ENCODE results near the gene GABARAPL2. TPM values are rescaled to one million over a fixed set of nuclear protein-coding genes. Genes with fewer than 3 reads are reported as not detected.

GABARAPL2 gene
- polyA plus RNA-seq, 1 donor (not counting 4 experiments of a cell fraction or from before 2014, with no cell fraction given) = 95.8 TPM

DNA sequence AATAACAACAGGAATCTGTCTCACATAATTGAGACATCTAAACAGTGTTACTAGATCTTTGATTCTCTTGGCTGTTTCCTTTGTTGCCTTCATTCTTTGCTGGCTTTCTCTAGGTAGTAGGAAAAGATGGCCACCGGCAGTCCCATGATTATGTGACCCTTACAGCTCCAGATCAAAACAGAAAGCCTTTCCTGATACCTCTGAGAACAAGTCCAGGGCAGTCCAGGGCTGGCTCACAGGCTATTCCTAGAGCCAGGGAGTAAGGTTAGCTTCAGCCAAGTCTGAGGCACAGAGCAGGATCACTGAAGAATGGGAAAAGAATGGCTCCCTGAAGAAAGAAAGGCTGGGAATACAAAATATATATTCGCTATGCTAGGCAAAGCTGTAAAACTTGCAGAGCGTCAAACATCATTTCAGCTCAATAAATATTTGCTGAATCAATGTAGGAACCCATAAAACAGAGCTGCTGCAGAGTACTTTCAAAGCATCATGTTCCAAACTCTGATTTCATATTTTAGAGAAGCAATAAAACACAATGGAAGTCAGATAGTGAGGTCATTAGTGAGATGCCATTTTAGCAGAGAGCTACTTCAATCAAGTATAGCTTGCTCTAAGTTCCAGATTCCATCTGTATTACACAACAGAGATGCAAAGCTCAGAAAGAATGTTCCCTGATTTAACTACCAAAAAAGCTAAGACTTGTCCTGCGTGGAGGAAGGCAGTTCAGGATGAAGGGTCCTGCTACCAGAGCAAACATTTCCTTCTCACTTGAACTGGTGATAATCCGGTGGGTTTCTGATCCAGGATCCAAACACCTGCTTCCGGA is 33.5 kb downstream of the GABARAPL2 start:
- FAIRE-seq (no peak), DNase-seq (ENCODE audit: low read depth, low spot score) (no peak)
- no peaks in the 10 kb centered on the region for H3K4me1 ChIP-seq (ENCODE audit: control insufficient read depth, extremely low read depth, insufficient read depth, low read length)
- H3K27me3 ChIP-seq (ENCODE audit: control insufficient read depth, extremely low read depth, insufficient read depth, low read length) = no peaks in the 10 kb centered on the region
- H3K9me3 ChIP-seq (ENCODE audit: control insufficient read depth, low read depth, low read length) = peaks cover 2% of the 10 kb centered on the region
- no peak overlapping the region for H2AFZ ChIP-seq (ENCODE audit: control insufficient read depth, low read length)
- TF ChIP-seq, protein P1, sequence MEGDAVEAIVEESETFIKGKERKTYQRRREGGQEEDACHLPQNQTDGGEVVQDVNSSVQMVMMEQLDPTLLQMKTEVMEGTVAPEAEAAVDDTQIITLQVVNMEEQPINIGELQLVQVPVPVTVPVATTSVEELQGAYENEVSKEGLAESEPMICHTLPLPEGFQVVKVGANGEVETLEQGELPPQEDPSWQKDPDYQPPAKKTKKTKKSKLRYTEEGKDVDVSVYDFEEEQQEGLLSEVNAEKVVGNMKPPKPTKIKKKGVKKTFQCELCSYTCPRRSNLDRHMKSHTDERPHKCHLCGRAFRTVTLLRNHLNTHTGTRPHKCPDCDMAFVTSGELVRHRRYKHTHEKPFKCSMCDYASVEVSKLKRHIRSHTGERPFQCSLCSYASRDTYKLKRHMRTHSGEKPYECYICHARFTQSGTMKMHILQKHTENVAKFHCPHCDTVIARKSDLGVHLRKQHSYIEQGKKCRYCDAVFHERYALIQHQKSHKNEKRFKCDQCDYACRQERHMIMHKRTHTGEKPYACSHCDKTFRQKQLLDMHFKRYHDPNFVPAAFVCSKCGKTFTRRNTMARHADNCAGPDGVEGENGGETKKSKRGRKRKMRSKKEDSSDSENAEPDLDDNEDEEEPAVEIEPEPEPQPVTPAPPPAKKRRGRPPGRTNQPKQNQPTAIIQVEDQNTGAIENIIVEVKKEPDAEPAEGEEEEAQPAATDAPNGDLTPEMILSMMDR (optimal IDR thresholded peaks at IDR 0.05 in 1 of 3, IDR thresholded peaks at IDR 0.05 in 1 of 3, conservative IDR thresholded peaks at IDR 0.05 in 1 of 3; ENCODE audit: extremely low read depth in 1 of 3, insufficient read depth in 2 of 3, low read length in 3 of 3) = no peak
- no peak for TF ChIP-seq EZH2 (IDR thresholded peaks at IDR 0.05; ENCODE audit: low read length)
- no peaks in the 10 kb centered on the region for H4K20me1 ChIP-seq (ENCODE audit: control insufficient read depth, extremely low read depth, insufficient read depth, low read length)
- H3K36me3 ChIP-seq (ENCODE audit: control insufficient read depth in 2 of 2, extremely low read depth in 1 of 2, insufficient read depth in 2 of 2, low read length in 2 of 2) = peaks cover 8 to 31% of the 10 kb centered on the region in 2 experiments
- no peak overlapping the region for H3K9ac ChIP-seq (ENCODE audit: control insufficient read depth, extremely low read depth, insufficient read depth, low read length)
- no peaks in the 10 kb centered on the region for H3K9me1 ChIP-seq (ENCODE audit: control insufficient read depth, extremely low read depth, insufficient read depth, low read length)
- dilution Hi-C loops (cut with MboI; ENCODE audit: extremely low pct_ligation_motif_present, low sequenced_read_pairs) = no loop called here
- no peak overlapping the region for H3K4me3 ChIP-seq (ENCODE audit: control insufficient read depth in 2 of 3, extremely low read depth in 1 of 3, insufficient read depth in 2 of 3, low read depth in 1 of 3, low read length in 3 of 3)
- H3K79me2 ChIP-seq (ENCODE audit: control insufficient read depth, insufficient read depth, low read length) = no peaks in the 10 kb centered on the region
- H3K27ac ChIP-seq (ENCODE audit: control insufficient read depth, insufficient read depth, low read length) = no peak overlapping the region
- no peak overlapping the region for H3K4me2 ChIP-seq (ENCODE audit: control insufficient read depth, extremely low read depth, insufficient read depth, low read depth, low read length)

DNA sequence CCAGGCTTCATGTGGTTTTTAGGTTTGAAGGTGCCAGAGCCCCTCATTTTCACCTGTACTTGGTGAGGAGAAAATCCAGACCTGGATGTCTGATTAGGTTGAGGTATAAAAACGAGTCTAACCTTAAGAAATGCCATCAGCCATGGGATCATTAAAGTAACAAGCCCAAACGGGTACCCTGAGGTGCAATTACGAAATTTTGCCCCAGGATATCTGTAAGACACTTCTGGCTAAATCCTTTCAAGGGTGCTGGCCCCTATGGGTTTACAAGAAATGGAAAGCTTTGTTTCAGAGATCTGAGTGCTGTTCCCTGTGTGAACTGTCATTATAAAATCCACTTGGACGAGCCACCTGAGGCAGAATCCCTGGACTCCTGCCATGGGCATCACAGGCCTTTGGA is 37.1 kb downstream of the GABARAPL2 start:
- TF ChIP-seq, protein P1 (optimal IDR thresholded peaks at IDR 0.05 in 1 of 3, IDR thresholded peaks at IDR 0.05 in 1 of 3, conservative IDR thresholded peaks at IDR 0.05 in 1 of 3; ENCODE audit: extremely low read depth in 1 of 3, insufficient read depth in 2 of 3, low read length in 3 of 3) = no peak
- no peak for TF ChIP-seq EZH2 (IDR thresholded peaks at IDR 0.05; ENCODE audit: low read length)
- H3K79me2 ChIP-seq (ENCODE audit: control insufficient read depth, insufficient read depth, low read length) = no peaks in the 10 kb centered on the region
- no peak overlapping the region for H3K27ac ChIP-seq (ENCODE audit: control insufficient read depth, insufficient read depth, low read length)
- dilution Hi-C loops (cut with MboI; ENCODE audit: extremely low pct_ligation_motif_present, low sequenced_read_pairs) = no loop called here
- DNase-seq (ENCODE audit: low read depth, low spot score) = no peak
- H3K9me3 ChIP-seq (ENCODE audit: control insufficient read depth, low read depth, low read length) = peaks cover 2% of the 10 kb centered on the region
- FAIRE-seq = no peak
- peaks cover 10 to 37% of the 10 kb centered on the region in 2 experiments for H3K36me3 ChIP-seq (ENCODE audit: control insufficient read depth in 2 of 2, extremely low read depth in 1 of 2, insufficient read depth in 2 of 2, low read length in 2 of 2)
- no peaks in the 10 kb centered on the region for H3K27me3 ChIP-seq (ENCODE audit: control insufficient read depth, extremely low read depth, insufficient read depth, low read length)
- H3K4me1 ChIP-seq (ENCODE audit: control insufficient read depth, extremely low read depth, insufficient read depth, low read length) = no peaks in the 10 kb centered on the region
- H3K4me2 ChIP-seq (ENCODE audit: control insufficient read depth, extremely low read depth, insufficient read depth, low read depth, low read length) = no peak overlapping the region
- H3K9ac ChIP-seq (ENCODE audit: control insufficient read depth, extremely low read depth, insufficient read depth, low read length) = no peak overlapping the region
- no peaks in the 10 kb centered on the region for H3K9me1 ChIP-seq (ENCODE audit: control insufficient read depth, extremely low read depth, insufficient read depth, low read length)
- H4K20me1 ChIP-seq (ENCODE audit: control insufficient read depth, extremely low read depth, insufficient read depth, low read length) = no peaks in the 10 kb centered on the region
- no peak overlapping the region for H2AFZ ChIP-seq (ENCODE audit: control insufficient read depth, low read length)
- no peak overlapping the region for H3K4me3 ChIP-seq (ENCODE audit: control insufficient read depth in 2 of 3, extremely low read depth in 1 of 3, insufficient read depth in 2 of 3, low read depth in 1 of 3, low read length in 3 of 3)

Data from keratinocyte (primary cell).